Left ventricle myocardium inferior (tissue), 1 donor: ENCODE results near the gene ANGPTL2. TPM values are rescaled to one million over a fixed set of nuclear protein-coding genes. Genes with fewer than 3 reads are reported as not detected.
"Not testable (repeated sequence)": the region's sequence is repeated elsewhere in the genome, so short reads cannot be mapped to it uniquely, and the experiment has no call there.

Source experiments
- DNase-seq: peaks from one replicate; pipeline ENCODE4 v3.0.0-alpha.2; 2020
- H3K27ac ChIP-seq: fragments of 200-600 bp; replicated peaks from 2 replicates; pipeline ENCODE4 v1.8.0; 2021
- H3K27me3 ChIP-seq: fragments of 200-600 bp; 2 replicates; pipeline ENCODE4 v1.8.0; 2021; ENCODE audit warnings: low read depth
- H3K36me3 ChIP-seq: fragments of 200-600 bp; 2 replicates; pipeline ENCODE4 v1.8.0; 2021
- H3K4me1 ChIP-seq: fragments of 200-600 bp; 2 replicates; pipeline ENCODE4 v1.8.0; 2021
- H3K4me3 ChIP-seq: fragments of 200-600 bp; 2 replicates; pipeline ENCODE4 v1.8.0; 2021; ENCODE audit warnings: mild to moderate bottlenecking, moderate library complexity
- H3K9me3 ChIP-seq: fragments of 200-600 bp; replicated peaks from 2 replicates; pipeline ENCODE4 v1.8.0; 2021
- intact Hi-C: fragments of 100-400 bp; cut with micrococcal nuclease; formaldehyde crosslinking; loops from one replicate; pipeline ENCODE4 v1.11.0; 2022
- long read RNA-seq: library from polyadenylated mRNA; unstranded; transcript quantifications from one replicate; pipeline ENCODE4 v2.0.0, GENCODE V29; 2021
- total RNA-seq: library from RNA; stranded (reverse); fragmentation: NEBNext Ultra II Directional; extraction: Animal tissue kit (Norgen Biotek cat#: 25700); gene quantifications from one replicate; pipeline ENCODE4 v1.2.1, GENCODE V29; 2021
- TF ChIP-seq, protein P1 (sequence below): fragments of 200-600 bp; IDR thresholded peaks from 2 replicates; pipeline ENCODE4 v1.8.0; 2021; ENCODE audit warnings: antibody characterized with exemption, mild to moderate bottlenecking, borderline replicate concordance
- donor health status: DM: no; HTN: yes; CAD: no; lungs with severe emphysema.

The ANGPTL2 gene
- 35.7 TPM for total RNA-seq
- long read RNA-seq, transcript ANGPTL2-202 (5 exons, 3,707 nt), result major isoform, 25 of 38 reads
- long read RNA-seq, partial matches to known transcripts, result 10 of 38 reads
- long read RNA-seq, other reads (novel, unspliced or antisense), result 3 of 38 reads

GRCh38 chr9:127122176-127123063 is at the start of gene ANGPTL2:
ANGPTL2 (minus strand) TSS chr9:127122635; CDS start chr9:127108731, 13,904 bp downstream.
- H3K4me3 ChIP-seq, result peak within 1 kb of the TSS; percentile 75
- DNase-seq, result peak; percentile 92
- H3K36me3 ChIP-seq, result peaks cover 5% of the 10 kb centered on the region
- intact Hi-C loops, result no loop called here
- H3K9me3 ChIP-seq, result no peaks in the 10 kb centered on the region
- peak within 1 kb of the TSS; percentile 88 for H3K27ac ChIP-seq
- H3K27me3 ChIP-seq, result no peaks in the 10 kb centered on the region
- H3K4me1 ChIP-seq, result peaks cover 69% of the 10 kb centered on the region
- TF ChIP-seq, protein P1, sequence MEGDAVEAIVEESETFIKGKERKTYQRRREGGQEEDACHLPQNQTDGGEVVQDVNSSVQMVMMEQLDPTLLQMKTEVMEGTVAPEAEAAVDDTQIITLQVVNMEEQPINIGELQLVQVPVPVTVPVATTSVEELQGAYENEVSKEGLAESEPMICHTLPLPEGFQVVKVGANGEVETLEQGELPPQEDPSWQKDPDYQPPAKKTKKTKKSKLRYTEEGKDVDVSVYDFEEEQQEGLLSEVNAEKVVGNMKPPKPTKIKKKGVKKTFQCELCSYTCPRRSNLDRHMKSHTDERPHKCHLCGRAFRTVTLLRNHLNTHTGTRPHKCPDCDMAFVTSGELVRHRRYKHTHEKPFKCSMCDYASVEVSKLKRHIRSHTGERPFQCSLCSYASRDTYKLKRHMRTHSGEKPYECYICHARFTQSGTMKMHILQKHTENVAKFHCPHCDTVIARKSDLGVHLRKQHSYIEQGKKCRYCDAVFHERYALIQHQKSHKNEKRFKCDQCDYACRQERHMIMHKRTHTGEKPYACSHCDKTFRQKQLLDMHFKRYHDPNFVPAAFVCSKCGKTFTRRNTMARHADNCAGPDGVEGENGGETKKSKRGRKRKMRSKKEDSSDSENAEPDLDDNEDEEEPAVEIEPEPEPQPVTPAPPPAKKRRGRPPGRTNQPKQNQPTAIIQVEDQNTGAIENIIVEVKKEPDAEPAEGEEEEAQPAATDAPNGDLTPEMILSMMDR, result no peak

- not testable (repeated sequence) for H3K27ac ChIP-seq
Observed at GRCh38 chr9:127171348-127171747, 48.9 kb upstream of the ANGPTL2 start.

GRCh38 chr9:127170652-127171051 is 48.2 kb upstream of the ANGPTL2 start:
- peaks cover 11% of the 10 kb centered on the region for H3K4me1 ChIP-seq
- no peaks in the 10 kb centered on the region for H3K9me3 ChIP-seq
- no peak overlapping the region for H3K4me3 ChIP-seq
- intact Hi-C loops, result no loop called here
- H3K36me3 ChIP-seq, result no peaks in the 10 kb centered on the region
- TF ChIP-seq, protein P1, result no peak
- no peak for DNase-seq
- H3K27me3 ChIP-seq, result no peaks in the 10 kb centered on the region
- H3K27ac ChIP-seq, result no peak overlapping the region

More at GRCh38 chr9:127171348-127171747, 48.9 kb upstream of the ANGPTL2 start:
- H3K4me1 ChIP-seq, result peaks cover 16% of the 10 kb centered on the region
- H3K4me3 ChIP-seq, intact Hi-C loops, H3K27me3 ChIP-seq, H3K9me3 ChIP-seq, H3K36me3 ChIP-seq: not testable (repeated sequence)
- DNase-seq, result peak; percentile 5

DNA sequence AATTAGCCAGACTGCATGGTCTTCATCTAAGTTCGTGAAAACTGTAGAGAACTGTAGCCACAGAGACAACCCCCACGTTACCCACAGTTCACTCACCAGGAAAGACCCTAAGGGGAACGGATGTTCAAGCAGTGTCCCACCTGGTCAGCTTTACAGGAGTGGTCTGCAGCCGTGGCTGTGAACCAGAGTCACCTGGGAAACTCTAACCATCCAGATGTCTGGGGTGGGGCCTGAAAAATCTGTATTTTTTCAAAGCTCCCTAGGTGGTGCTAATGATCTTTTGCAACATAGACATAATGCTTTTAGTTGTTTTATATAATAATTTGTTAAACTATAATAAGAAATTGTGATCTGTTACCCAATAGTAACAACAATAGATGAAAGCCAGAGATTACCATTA is 47.7 kb upstream of the ANGPTL2 start:
- TF ChIP-seq, protein P1, result no peak

DNA sequence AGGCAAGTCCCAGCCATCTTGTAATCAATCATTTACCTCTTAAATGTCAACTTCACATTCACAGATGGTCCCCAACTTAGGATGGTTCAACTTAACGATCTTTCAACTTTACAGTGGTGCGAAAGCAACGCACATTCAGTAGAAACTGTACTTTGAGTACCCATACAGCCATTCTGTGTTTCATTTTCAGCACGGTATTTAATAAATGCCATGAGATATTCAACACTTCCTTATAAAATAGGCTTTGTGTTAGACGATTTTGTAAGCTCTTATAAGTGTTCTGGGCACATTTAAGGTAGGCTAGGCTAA is 47.1 kb upstream of the ANGPTL2 start:
- TF ChIP-seq, protein P1, result no peak

More for the DNA sequence above, 47.7 kb upstream of the ANGPTL2 start:
- Histone ChIP-seq H3K27ac (no peak overlapping the region), H3K36me3 (no peaks in the 10 kb centered on the region), H3K4me1 (peaks cover 10% of the 10 kb centered on the region), H3K9me3 (no peaks in the 10 kb centered on the region), H3K4me3 (no peak overlapping the region), H3K27me3 (no peaks in the 10 kb centered on the region)
- intact Hi-C loops, result no loop called here
- DNase-seq, result no peak

More for the DNA sequence above, 47.1 kb upstream of the ANGPTL2 start:
- Histone ChIP-seq H3K4me1 (peaks cover 7% of the 10 kb centered on the region), H3K36me3 (no peaks in the 10 kb centered on the region), H3K4me3 (no peak overlapping the region), H3K27ac (no peak overlapping the region), H3K9me3 (no peaks in the 10 kb centered on the region), H3K27me3 (no peaks in the 10 kb centered on the region)
- no peak for DNase-seq
- intact Hi-C loops, result no loop called here
